Peyer's patch (tissue), 4 donors: ENCODE results near the gene AUTS2.

ENCODE experiments used
- POLR2A ChIP-seq, 2 donors: fragments of 450-650 bp; IDR thresholded peaks; one replicate each; pipeline ENCODE4 v1.5.1; 2017; ENCODE audit warnings: antibody characterized with exemption in 2 of 2, mild to moderate bottlenecking in 2 of 2, moderate library complexity in 2 of 2
- TF ChIP-seq, protein P1 (sequence below), 6 experiments: fragments of 450-650 bp in 4 of 6; fragments of 200-600 bp in 2 of 6; sonication (generic) in 1 of 6; IDR thresholded peaks; one replicate each; pipeline ENCODE4 v1.5.1; 2017 to 2019; ENCODE audit warnings: antibody characterized with exemption in 6 of 6, mild to moderate bottlenecking in 3 of 6, moderate library complexity in 1 of 6

DNA sequence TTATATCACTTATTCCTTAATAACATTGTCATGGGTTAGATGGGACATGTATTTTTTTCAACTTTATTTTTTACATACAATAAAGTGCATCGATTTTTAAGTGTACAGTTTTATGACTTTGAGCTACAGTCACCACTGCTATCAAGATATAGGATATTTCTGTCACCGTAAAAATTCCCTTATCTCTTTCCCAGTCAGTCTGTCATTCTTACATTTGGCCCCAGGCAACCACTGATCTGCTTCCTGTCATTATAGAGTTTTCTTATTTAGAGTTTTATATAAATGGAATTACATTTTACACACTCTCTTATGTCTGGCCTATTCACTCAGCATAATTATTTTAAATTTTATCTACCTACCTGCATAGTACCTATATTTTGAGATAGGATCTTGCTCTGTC is 145.2 kb downstream of the AUTS2 start:
- TF ChIP-seq, protein P1, sequence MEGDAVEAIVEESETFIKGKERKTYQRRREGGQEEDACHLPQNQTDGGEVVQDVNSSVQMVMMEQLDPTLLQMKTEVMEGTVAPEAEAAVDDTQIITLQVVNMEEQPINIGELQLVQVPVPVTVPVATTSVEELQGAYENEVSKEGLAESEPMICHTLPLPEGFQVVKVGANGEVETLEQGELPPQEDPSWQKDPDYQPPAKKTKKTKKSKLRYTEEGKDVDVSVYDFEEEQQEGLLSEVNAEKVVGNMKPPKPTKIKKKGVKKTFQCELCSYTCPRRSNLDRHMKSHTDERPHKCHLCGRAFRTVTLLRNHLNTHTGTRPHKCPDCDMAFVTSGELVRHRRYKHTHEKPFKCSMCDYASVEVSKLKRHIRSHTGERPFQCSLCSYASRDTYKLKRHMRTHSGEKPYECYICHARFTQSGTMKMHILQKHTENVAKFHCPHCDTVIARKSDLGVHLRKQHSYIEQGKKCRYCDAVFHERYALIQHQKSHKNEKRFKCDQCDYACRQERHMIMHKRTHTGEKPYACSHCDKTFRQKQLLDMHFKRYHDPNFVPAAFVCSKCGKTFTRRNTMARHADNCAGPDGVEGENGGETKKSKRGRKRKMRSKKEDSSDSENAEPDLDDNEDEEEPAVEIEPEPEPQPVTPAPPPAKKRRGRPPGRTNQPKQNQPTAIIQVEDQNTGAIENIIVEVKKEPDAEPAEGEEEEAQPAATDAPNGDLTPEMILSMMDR (IDR thresholded peaks at IDR 0.05) = no peak
- TF ChIP-seq POLR2A (IDR thresholded peaks at IDR 0.05) = no peak
